Neuronal stem cell (in vitro differentiated cells): ENCODE data around the gene CCDC148.

ENCODE experiments used
- DNase-seq: peaks from one replicate; pipeline ENCODE4 v3.0.0-alpha.2; 2013; ENCODE audit warnings: low spot score
- H2AFZ ChIP-seq: one replicate; pipeline ENCODE4 v1.6.1; 2013; ENCODE audit warnings: mild to moderate bottlenecking, low read length, inconsistent platforms
- H2AK5ac ChIP-seq: 2 replicates; pipeline ENCODE4 v1.6.1; 2013; ENCODE audit warnings: low read depth, mild to moderate bottlenecking, inconsistent platforms, low read length, moderate library complexity, mixed read lengths
- H2BK120ac ChIP-seq: 2 replicates; pipeline ENCODE4 v1.6.1; 2013; ENCODE audit warnings: low read depth, mild to moderate bottlenecking, inconsistent platforms, low read length, moderate library complexity, mixed read lengths
- H2BK12ac ChIP-seq: one replicate; pipeline ENCODE4 v1.6.1; 2013; ENCODE audit warnings: low read length, inconsistent platforms
- H2BK15ac ChIP-seq: 2 replicates; pipeline ENCODE4 v1.6.1; 2013; ENCODE audit warnings: mild to moderate bottlenecking, low read length, inconsistent platforms, mixed read lengths
- H2BK5ac ChIP-seq: one replicate; pipeline ENCODE4 v1.6.1; 2013; ENCODE audit warnings: inconsistent platforms, mild to moderate bottlenecking, low read length, moderate library complexity
- H3K14ac ChIP-seq: one replicate; pipeline ENCODE4 v1.6.1; 2013; ENCODE audit warnings: low read length, inconsistent platforms
- H3K18ac ChIP-seq: 2 replicates; pipeline ENCODE4 v1.6.1; 2013; ENCODE audit warnings: low read length, inconsistent platforms
- H3K23ac ChIP-seq: 2 replicates; pipeline ENCODE4 v1.6.1; 2013; ENCODE audit warnings: low read depth, mild to moderate bottlenecking, mixed read lengths, low read length, inconsistent platforms; ENCODE audit not compliant: poor library complexity
- H3K27ac ChIP-seq: replicated peaks from 3 replicates; pipeline ENCODE4 v1.5.1; 2013; ENCODE audit warnings: low read length, inconsistent platforms
- H3K27me3 ChIP-seq, 3 experiments: 2 replicates each; pipeline ENCODE4 v1.6.1; 2013; ENCODE audit warnings: low read length in 3 of 3, mild to moderate bottlenecking in 2 of 3, inconsistent platforms in 1 of 3, low read depth in 1 of 3, mixed read lengths in 1 of 3, moderate library complexity in 1 of 3; ENCODE audit not compliant: control insufficient read depth in 3 of 3, insufficient read depth in 3 of 3
- H3K36me3 ChIP-seq, 2 donors: replicated peaks in 1 of 2; 2 replicates each; pipeline ENCODE4 v1.6.1; 2013; ENCODE audit warnings: low read length in 2 of 2; ENCODE audit not compliant: control insufficient read depth in 2 of 2, insufficient read depth in 2 of 2
- H3K4ac ChIP-seq: 2 replicates; pipeline ENCODE4 v1.6.1; 2013; ENCODE audit warnings: inconsistent platforms, mild to moderate bottlenecking, low read length, moderate library complexity
- H3K4me1 ChIP-seq, 2 donors: 1 replicate in 1 of 2; 2 replicates in 1 of 2; pipeline ENCODE4 v1.6.1; 2013; ENCODE audit warnings: low read length in 2 of 2, low read depth in 1 of 2; ENCODE audit not compliant: control insufficient read depth in 2 of 2, insufficient read depth in 1 of 2
- H3K4me2 ChIP-seq: one replicate; pipeline ENCODE4 v1.6.1; 2013; ENCODE audit warnings: mild to moderate bottlenecking, low read length, inconsistent platforms; ENCODE audit not compliant: insufficient read depth, poor library complexity, severe bottlenecking
- H3K4me3 ChIP-seq, 2 donors: 2 replicates each; pipeline ENCODE4 v1.5.1; 2013; ENCODE audit warnings: low read length in 2 of 2, mild to moderate bottlenecking in 2 of 2, inconsistent platforms in 1 of 2, moderate library complexity in 1 of 2
- H3K79me1 ChIP-seq: one replicate; pipeline ENCODE4 v1.6.1; 2013; ENCODE audit warnings: low read depth, mild to moderate bottlenecking, inconsistent platforms, low read length, moderate library complexity
- H3K9ac ChIP-seq: one replicate; pipeline ENCODE4 v1.6.1; 2013; ENCODE audit warnings: mild to moderate bottlenecking, low read depth, low read length, inconsistent platforms; ENCODE audit not compliant: poor library complexity
- H3K9me3 ChIP-seq, 2 donors: replicated peaks in 1 of 2; 2 replicates each; pipeline versions ENCODE3 to v1.6.1; 2013; ENCODE audit warnings: low read length in 2 of 2, mild to moderate bottlenecking in 2 of 2, inconsistent platforms in 1 of 2, low read depth in 1 of 2, mixed read lengths in 1 of 2, moderate library complexity in 1 of 2; ENCODE audit not compliant: control insufficient read depth in 2 of 2, insufficient read depth in 1 of 2
- H4K8ac ChIP-seq: one replicate; pipeline ENCODE4 v1.6.1; 2013; ENCODE audit warnings: low read depth, mild to moderate bottlenecking, inconsistent platforms, low read length, moderate library complexity
- H4K91ac ChIP-seq: one replicate; pipeline ENCODE4 v1.6.1; 2013; ENCODE audit warnings: low read length, low read depth, mild to moderate bottlenecking, inconsistent platforms; ENCODE audit not compliant: poor library complexity
- WGBS, 2 donors: extraction: QIAGEN DNeasy Blood & Tissue Kit; methylation state at CpG; one replicate each; pipeline ENCODE4 v1.1.7; 2013; ENCODE audit warnings: missing lambda C conversion rate in 2 of 2, mixed read lengths in 1 of 2; ENCODE audit not compliant: insufficient read length in 2 of 2, insufficient replicate concordance in 1 of 2; ENCODE audit errors: extremely low coverage in 2 of 2; 5-methylcytosine and 5-hydroxymethylcytosine counted together

The CCDC148 gene

GRCh38 chr2:158138255-158138654, 318.3 kb downstream of the CCDC148 start:
- Histone ChIP-seq H3K27me3 (no peaks in the 10 kb centered on the region), H3K27ac (no peak overlapping the region), H3K4ac (no peak overlapping the region), H3K14ac (no peak overlapping the region), H3K4me3 (no peak overlapping the region), H3K18ac (no peak overlapping the region), H2BK15ac (no peak overlapping the region), H3K23ac (no peak overlapping the region), H3K79me1 (no peaks in the 10 kb centered on the region), H4K91ac (no peak overlapping the region), H2BK120ac (no peak overlapping the region), H3K9ac (no peak overlapping the region), H2BK12ac (no peak overlapping the region), H3K4me1 (no peaks in the 10 kb centered on the region), H2AK5ac (no peak overlapping the region), H3K4me2 (no peak overlapping the region), H3K36me3 (no peaks in the 10 kb centered on the region), H2BK5ac (no peak overlapping the region), H3K9me3 (no peaks in the 10 kb centered on the region), H4K8ac (no peak overlapping the region), H2AFZ (no peak overlapping the region)
- no peak for DNase-seq
- no CpG with 5 or more reads among the region's 5 CpGs for WGBS, 2 donors

GRCh38 chr2:158135096-158135495, 321.5 kb downstream of the CCDC148 start:
- no peaks in the 10 kb centered on the region for H3K9me3 ChIP-seq
- H2BK5ac ChIP-seq = no peak overlapping the region
- H2AK5ac ChIP-seq = no peak overlapping the region
- no peaks in the 10 kb centered on the region for H3K27me3 ChIP-seq
- no peak for DNase-seq
- no peak overlapping the region for H2BK15ac ChIP-seq
- H3K4ac ChIP-seq = no peak overlapping the region
- H3K4me3 ChIP-seq = no peak overlapping the region
- no peak overlapping the region for H2BK12ac ChIP-seq
- no peaks in the 10 kb centered on the region for H3K4me1 ChIP-seq
- H3K14ac ChIP-seq = no peak overlapping the region
- H3K9ac ChIP-seq = no peak overlapping the region
- H3K79me1 ChIP-seq = no peaks in the 10 kb centered on the region
- WGBS, 2 donors = no CpG with 5 or more reads among the region's 1 CpG
- no peak overlapping the region for H3K23ac ChIP-seq
- no peak overlapping the region for H3K27ac ChIP-seq
- no peak overlapping the region for H4K8ac ChIP-seq
- H3K18ac ChIP-seq = no peak overlapping the region
- no peak overlapping the region for H2AFZ ChIP-seq
- H4K91ac ChIP-seq = no peak overlapping the region
- no peaks in the 10 kb centered on the region for H3K36me3 ChIP-seq
- no peak overlapping the region for H2BK120ac ChIP-seq
- H3K4me2 ChIP-seq = no peak overlapping the region

- no peak overlapping the region for H3K18ac ChIP-seq
- no peak overlapping the region for H2AK5ac ChIP-seq
- H2AFZ ChIP-seq = no peak overlapping the region
- no peak overlapping the region for H2BK12ac ChIP-seq
- no CpG with 5 or more reads among the region's 6 CpGs for WGBS, 2 donors
- H3K36me3 ChIP-seq = no peaks in the 10 kb centered on the region
- no peak overlapping the region for H3K4ac ChIP-seq
- no peak overlapping the region for H4K91ac ChIP-seq
- no peak overlapping the region for H3K27ac ChIP-seq
- no peak overlapping the region for H2BK15ac ChIP-seq
- no peak overlapping the region for H3K9ac ChIP-seq
- H3K4me1 ChIP-seq = no peaks in the 10 kb centered on the region
- H2BK5ac ChIP-seq = no peak overlapping the region
- H3K4me2 ChIP-seq = no peak overlapping the region
- H4K8ac ChIP-seq = no peak overlapping the region
- H3K14ac ChIP-seq = no peak overlapping the region
- H3K79me1 ChIP-seq = no peaks in the 10 kb centered on the region
- H3K9me3 ChIP-seq = no peaks in the 10 kb centered on the region
- no peak overlapping the region for H3K4me3 ChIP-seq
- no peak for DNase-seq
- no peak overlapping the region for H3K23ac ChIP-seq
- no peak overlapping the region for H2BK120ac ChIP-seq
- H3K27me3 ChIP-seq = no peaks in the 10 kb centered on the region
Observed at GRCh38 chr2:158134655-158135054, 321.9 kb downstream of the CCDC148 start.

- no peak overlapping the region for H3K27ac ChIP-seq
- no peaks in the 10 kb centered on the region for H3K36me3 ChIP-seq
- no peak for DNase-seq
- no peaks in the 10 kb centered on the region for H3K9me3 ChIP-seq
- no peak overlapping the region for H4K8ac ChIP-seq
- no peak overlapping the region for H2BK5ac ChIP-seq
- H3K4me1 ChIP-seq = no peaks in the 10 kb centered on the region
- no peak overlapping the region for H3K4ac ChIP-seq
- no peak overlapping the region for H3K18ac ChIP-seq
- WGBS, 2 donors = no CpG with 5 or more reads among the region's 4 CpGs
- no peak overlapping the region for H2BK15ac ChIP-seq
- H2BK12ac ChIP-seq = no peak overlapping the region
- no peak overlapping the region for H2AK5ac ChIP-seq
- no peak overlapping the region for H3K23ac ChIP-seq
- no peak overlapping the region for H2BK120ac ChIP-seq
- no peaks in the 10 kb centered on the region for H3K27me3 ChIP-seq
- H3K4me3 ChIP-seq = no peak overlapping the region
- no peaks in the 10 kb centered on the region for H3K79me1 ChIP-seq
- H2AFZ ChIP-seq = no peak overlapping the region
- no peak overlapping the region for H3K9ac ChIP-seq
- H3K14ac ChIP-seq = no peak overlapping the region
- no peak overlapping the region for H4K91ac ChIP-seq
- no peak overlapping the region for H3K4me2 ChIP-seq
Observed at GRCh38 chr2:158134055-158134454, 322.5 kb downstream of the CCDC148 start.
